ENCODE results near the gene RPS2.

Gene RPS2

DNA sequence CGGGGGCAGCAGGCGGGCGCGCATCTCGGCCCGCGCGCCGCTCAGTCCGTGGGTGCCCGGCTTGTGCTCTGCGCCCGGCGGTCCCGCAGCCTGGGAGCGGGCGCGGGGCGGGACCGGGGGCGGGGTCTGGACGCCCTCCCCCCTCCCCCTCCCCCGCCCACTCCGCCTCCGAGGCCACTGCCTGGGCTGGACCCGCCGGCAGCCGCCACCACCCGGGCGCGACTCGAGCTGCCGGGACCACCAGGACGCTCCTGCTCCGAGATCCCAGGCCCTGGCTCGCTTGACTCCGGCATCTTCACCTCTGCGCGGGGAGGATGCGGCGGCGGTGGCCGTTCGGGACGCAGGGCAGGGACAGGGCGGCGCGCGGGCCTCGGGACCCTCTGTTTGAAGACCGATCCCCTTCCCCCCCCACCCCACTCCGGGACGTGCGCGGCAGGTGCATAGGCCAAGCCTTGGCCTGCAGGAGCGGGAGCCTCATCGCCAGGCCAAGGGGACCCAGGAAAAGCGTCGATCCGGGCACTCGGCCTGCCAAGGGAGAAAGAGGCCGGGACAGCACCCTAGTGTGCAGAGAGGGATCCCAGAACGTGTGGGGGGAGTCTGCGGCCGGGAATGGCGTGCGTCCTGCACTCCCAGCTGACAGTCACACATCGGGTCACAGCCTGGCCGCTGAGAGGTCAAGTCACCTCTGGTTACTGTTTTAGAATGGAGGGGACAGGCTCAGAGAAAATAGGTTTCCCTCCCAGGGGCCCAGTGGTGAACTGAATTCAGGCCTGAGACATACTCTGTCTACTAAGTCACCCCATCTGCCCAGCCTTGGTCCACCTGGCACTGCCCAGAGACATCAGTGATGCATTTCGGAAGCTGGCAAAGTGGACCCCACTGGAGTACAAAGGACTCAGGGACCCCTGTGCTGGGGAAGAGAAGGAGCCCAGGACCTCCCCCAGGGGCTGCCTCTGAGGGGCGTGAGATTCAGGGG is 46.0 kb downstream of the RPS2 start, which contains the start of gene HS3ST6:
Gene HS3ST6 (minus strand): TSS at position 65 of the 976 bp plus-strand sequence. CDS start 92 bp downstream, outside the sequence.
- DNase-seq (ENCODE audit: low spot score): no peak

DNA sequence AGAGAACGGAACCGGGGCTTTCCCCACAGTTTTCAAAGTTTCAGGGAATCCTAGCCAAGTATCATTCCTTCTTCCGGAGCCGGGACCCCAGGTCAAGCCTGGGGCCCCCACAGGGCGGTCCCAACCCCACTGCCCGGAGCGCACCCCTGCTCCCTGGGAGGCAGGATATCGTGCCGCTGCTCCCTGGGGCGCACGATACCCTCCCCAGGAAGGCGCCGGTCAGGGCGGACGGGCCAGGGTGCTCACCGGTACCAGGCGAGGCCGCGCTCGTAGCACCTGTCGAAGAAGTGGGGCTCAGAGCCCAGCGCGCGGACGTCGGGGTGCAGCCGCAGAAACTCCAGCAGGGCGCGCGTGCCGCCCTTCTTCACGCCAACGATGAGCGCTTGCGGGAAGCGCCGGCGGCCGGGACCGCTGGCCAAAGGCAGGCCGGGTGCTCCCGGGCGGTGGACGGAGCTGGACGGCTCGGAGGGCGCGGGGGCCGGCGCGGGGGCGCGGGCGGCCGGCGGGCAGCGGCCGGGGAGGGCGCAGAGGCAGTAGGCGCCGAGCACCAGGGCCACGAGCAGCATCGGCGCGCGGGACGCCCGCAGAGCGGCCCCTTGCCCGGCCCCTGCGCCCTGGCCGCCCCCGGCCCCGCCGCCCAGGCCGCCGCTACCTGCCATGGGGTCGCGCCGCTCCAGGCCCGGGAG is 46.8 kb downstream of the RPS2 start:
- DNase-seq (ENCODE audit: low spot score): no peak

GRCh38 chr16:1917056-1917664 is 47.5 kb downstream of the RPS2 start:
- no peak for DNase-seq (ENCODE audit: low spot score)

DNA sequence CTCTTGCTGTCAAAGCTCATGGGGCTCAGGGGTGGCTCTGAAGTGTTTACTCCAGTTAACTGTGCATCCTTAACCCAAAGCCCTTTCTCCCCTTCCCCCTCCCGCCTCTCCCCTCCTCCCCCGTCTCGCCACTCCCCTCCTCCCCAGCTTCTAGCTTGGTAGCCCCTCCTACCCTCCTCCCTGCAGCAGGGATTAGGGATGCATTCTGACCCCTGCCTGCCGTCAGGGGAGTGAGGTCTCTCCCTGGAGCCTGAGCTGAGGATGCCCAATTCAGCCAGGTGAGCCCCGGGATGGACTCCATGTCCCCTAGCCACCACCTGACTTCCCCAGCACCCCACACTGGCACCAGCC is 48.0 kb downstream of the RPS2 start:
- no peak for DNase-seq (ENCODE audit: low spot score)

GRCh38 chr16:1915732-1916639 is 48.6 kb downstream of the RPS2 start:
- no peak for DNase-seq (ENCODE audit: low spot score)

GRCh38 chr16:1914988-1915387 is 49.6 kb downstream of the RPS2 start:
- no peak for DNase-seq (ENCODE audit: low spot score)

GRCh38 chr16:1914084-1914608 is 50.5 kb downstream of the RPS2 start:
- DNase-seq (ENCODE audit: low spot score): no peak

DNA sequence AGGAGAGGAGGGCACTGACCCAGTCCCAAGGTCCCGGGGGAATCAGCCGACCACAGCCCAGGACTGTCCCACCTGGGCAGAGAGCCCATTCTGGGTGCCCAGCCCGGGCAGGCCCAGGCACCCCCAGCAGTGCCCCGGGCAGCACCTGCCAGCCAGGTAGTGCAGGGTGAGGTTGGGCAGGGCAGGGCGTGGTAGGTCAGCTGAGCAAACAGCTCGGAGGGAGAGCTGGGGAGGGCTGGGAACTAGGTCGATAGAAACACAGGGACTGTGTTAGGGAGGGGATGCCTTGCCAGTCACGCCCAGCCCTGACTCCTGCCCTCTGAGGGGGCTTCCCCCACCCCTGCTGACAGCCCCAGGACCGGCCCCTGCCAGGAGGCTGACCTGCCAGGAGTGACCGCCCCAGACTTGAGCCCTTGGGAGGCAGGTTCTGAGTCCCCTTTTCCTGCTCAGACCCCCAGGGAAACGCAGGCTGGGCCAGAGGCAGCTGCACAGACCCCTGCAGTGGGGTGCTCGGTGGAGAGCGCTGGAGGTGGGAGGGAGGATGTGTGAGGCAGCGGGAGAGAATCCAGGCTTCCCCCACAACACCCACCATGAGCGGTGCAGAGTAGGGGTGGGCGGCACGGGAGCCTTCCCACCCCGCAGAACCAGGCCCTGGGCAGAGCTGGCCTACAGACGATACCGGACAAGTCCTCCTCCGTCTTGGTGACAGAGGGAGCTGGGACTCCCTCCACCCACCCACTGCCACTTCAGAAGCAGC is 51.1 kb downstream of the RPS2 start:
- DNase-seq (ENCODE audit: low spot score): no peak

GRCh38 chr16:1912215-1912543 is 52.4 kb downstream of the RPS2 start:
- no peak for DNase-seq (ENCODE audit: low spot score)

Measured in left forelimb (tissue), 1 donor.